K562 treated with DMSO at 1 percent for 4 hours (cell line): ENCODE data around the gene OR8U1. TPM values are rescaled to one million over a fixed set of nuclear protein-coding genes. Genes with fewer than 3 reads are reported as not detected.

Source experiments
- total RNA-seq: library from RNA; unstranded; fragments of 300-600 nt; gene quantifications from 2 replicates; pipeline ENCODE4 v1.2.3, GENCODE V29; 2022; ENCODE audit not compliant: insufficient read depth

The OR8U1 gene
- total RNA-seq, result not detected in 2 replicates

DNA sequence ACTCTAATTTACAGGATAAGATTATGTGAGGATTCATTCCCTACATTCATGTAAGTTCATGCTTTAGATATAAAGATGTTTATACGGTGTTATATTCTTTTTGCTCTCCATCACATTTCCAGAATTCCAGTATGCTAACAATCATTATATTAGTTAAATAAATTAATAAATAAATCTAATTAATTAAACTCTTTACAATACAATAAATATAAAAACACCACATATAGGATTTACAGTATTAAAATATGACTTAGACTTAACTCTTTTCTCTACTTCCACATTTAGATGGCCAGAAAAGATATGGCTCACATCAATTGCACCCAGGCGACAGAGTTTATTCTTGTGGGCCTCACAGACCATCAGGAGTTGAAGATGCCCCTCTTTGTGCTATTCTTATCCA is at the start of gene OR8U1:
TSS of gene OR8U1 (plus strand) at position 301 of the 400 bp plus-strand sequence. CDS start at position 301, 0 bp downstream.

DNA sequence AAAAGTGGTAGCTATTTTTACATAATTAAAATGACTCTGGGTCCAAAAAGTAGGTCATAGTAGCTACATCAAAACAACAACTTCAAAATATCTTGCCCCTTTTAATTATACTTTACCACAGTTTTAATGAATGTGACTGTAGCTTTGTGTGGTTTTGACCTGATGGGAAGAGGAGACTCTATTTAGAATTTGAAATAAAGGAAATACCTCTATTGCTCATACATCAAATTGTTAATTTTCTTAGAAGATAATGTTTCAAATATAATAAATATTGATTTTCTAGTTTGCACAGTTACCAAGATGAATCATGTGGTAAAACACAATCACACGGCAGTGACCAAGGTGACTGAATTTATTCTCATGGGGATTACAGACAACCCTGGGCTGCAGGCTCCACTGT is 29.7 kb upstream of the OR8U1 start, which contains the start of gene OR8K1:
TSS of gene OR8K1 (plus strand) at position 301 of the 400 bp plus-strand sequence. CDS start at position 301, 0 bp downstream.

DNA sequence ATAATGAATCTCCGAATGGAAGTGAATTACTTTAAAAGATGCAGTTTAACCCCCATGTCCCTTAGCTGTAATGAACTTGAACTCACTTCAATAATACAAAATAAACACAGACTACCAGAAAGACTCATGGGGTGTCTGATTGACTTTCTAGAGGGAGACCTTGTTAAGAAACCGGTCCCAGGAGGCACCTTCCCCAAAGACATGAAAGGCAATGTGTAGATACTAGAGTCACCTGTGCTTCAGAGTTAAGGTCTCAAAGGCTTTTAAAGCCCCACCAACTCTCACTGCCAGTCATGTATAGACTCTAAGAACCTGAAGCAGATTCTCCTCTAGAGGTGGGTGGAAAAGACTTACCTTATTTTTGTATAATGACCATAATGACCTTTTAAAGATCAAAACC is 21.4 kb upstream of the OR8U1 start, which contains the start of gene OR8J1:
TSS of gene OR8J1 (plus strand) at position 301 of the 400 bp plus-strand sequence. CDS start 5,956 bp downstream, outside the sequence.

DNA sequence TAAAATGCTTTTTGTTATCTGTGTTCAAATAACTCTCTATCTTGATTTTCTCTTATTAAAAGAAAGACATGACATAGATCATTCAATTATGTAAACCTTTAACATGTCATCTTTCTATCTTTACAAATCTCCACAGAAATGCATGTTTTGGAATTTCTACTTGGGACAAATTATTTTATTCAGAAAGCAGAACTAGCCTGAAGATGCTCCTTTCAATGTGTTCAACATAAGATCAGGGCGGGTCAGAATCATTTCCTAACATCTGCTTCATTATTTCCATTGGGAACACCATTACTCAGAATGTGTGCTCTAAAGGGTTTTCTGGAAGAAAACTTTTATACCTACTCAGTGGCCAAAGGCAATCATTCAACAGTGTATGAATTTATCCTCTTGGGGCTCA is 37.0 kb downstream of the OR8U1 start, which contains the start of gene OR5AL1:
TSS of gene OR5AL1 (plus strand) at position 301 of the 400 bp plus-strand sequence.

Other genes starting within 250 kb of the OR8U1 start
- not detected in 2 replicates for gene OR8J3, start 235.4 kb upstream of the OR8U1 start, total RNA-seq
- gene OR8K5, start 215.3 kb upstream of the OR8U1 start, total RNA-seq, result not detected in 2 replicates
- gene OR5J2, start 199.0 kb upstream of the OR8U1 start, total RNA-seq, result not detected in 2 replicates
- not detected in 2 replicates for gene OR5T2, start 141.4 kb upstream of the OR8U1 start, total RNA-seq
- gene OR5T3, start 123.4 kb upstream of the OR8U1 start, total RNA-seq, result not detected in 2 replicates
- gene OR5T1, start 101.5 kb upstream of the OR8U1 start, total RNA-seq, result not detected in 2 replicates
- not detected in 2 replicates for gene OR8H1, start 83.4 kb upstream of the OR8U1 start, total RNA-seq
- gene OR8K3, start 60.5 kb upstream of the OR8U1 start, total RNA-seq, result not detected in 2 replicates
- not detected in 2 replicates for gene OR8K1, start 29.6 kb upstream of the OR8U1 start, total RNA-seq
- gene OR8J1, start 21.3 kb upstream of the OR8U1 start, total RNA-seq, result not detected in 2 replicates
- not detected in 2 replicates for gene OR5AL1, start 37.1 kb downstream of the OR8U1 start, total RNA-seq
- gene OR5M3, start 97.7 kb downstream of the OR8U1 start, total RNA-seq, result not detected in 2 replicates
- gene OR5M8, start 115.7 kb downstream of the OR8U1 start, total RNA-seq, result not detected in 2 replicates
- not detected in 2 replicates for gene OR5M11, start 167.6 kb downstream of the OR8U1 start, total RNA-seq
- gene OR5M10, start 202.1 kb downstream of the OR8U1 start, total RNA-seq, result not detected in 2 replicates
- not detected in 2 replicates for gene OR5M1, start 239.2 kb downstream of the OR8U1 start, total RNA-seq